Activated T-helper 17 cell treated with anti-CD3 and anti-CD28 coated beads, Interleukin-2, amount 50 U/mL, for 72 hours (primary cell): ENCODE measurements around the gene GDAP1L1. TPM values are rescaled to one million over a fixed set of nuclear protein-coding genes. Genes with fewer than 3 reads are reported as not detected.
"Not testable (repeated sequence)": the region's sequence is repeated elsewhere in the genome, so short reads cannot be mapped to it uniquely, and the experiment has no call there.

ENCODE experiments used
- ATAC-seq: fragments of 150-1000 bp; cut with Tn5 transposase; replicated peaks from 2 replicates; pipeline ENCODE4 v1.10.0; 2021; ENCODE audit warnings: mild to moderate bottlenecking, moderate library complexity
- H3K27ac Mint-ChIP-seq: one replicate; pipeline ENCODE4 v1.8.0; 2022; ENCODE audit warnings: mixed read lengths
- H3K27me3 Mint-ChIP-seq: one replicate; pipeline ENCODE4 v1.8.0; 2022; ENCODE audit warnings: mixed read lengths
- H3K36me3 Mint-ChIP-seq: one replicate; pipeline ENCODE4 v1.8.0; 2022; ENCODE audit warnings: low read depth, mild to moderate bottlenecking, mixed read lengths
- H3K4me1 Mint-ChIP-seq: one replicate; pipeline ENCODE4 v1.8.0; 2022; ENCODE audit warnings: mixed read lengths
- H3K4me3 Mint-ChIP-seq: one replicate; pipeline ENCODE4 v1.8.0; 2022; ENCODE audit warnings: mild to moderate bottlenecking, mixed read lengths
- H3K9me3 Mint-ChIP-seq: one replicate; pipeline ENCODE4 v1.8.0; 2022; ENCODE audit warnings: mixed read lengths
- total RNA-seq, 2 donors: library from RNA; stranded (reverse); gene quantifications; one replicate each; pipeline ENCODE4 v1.2.3, GENCODE V29; 2022

The GDAP1L1 gene
- total RNA-seq, 2 donors from 2014 or later: not detected

DNA sequence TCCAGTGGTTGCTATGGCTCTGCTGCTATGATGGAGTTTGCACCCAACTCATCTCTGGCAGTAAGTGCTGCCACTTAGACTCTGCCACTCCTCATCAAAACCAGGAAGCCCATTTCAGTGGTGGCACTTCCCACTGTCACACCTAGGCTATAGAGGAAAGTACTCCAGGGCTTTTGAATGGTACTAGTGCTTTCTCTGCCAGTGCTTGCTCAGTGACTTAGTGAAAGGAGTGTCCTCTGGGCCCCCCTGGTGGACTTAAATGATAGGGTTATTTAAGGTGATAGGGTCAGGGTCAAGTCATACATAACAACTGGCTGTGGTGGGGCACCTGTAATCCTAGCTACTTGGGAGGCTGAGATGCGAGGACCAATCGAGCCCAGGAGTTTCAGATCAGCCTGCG is 41.1 kb downstream of the GDAP1L1 start:
- Mint-ChIP-seq H3K36me3 (no peaks in the 10 kb centered on the region), H3K27ac (no peak overlapping the region), H3K9me3 (no peaks in the 10 kb centered on the region), H3K4me3 (no peak overlapping the region), H3K4me1 (no peaks in the 10 kb centered on the region), H3K27me3 (no peaks in the 10 kb centered on the region)
- no peak for ATAC-seq

DNA sequence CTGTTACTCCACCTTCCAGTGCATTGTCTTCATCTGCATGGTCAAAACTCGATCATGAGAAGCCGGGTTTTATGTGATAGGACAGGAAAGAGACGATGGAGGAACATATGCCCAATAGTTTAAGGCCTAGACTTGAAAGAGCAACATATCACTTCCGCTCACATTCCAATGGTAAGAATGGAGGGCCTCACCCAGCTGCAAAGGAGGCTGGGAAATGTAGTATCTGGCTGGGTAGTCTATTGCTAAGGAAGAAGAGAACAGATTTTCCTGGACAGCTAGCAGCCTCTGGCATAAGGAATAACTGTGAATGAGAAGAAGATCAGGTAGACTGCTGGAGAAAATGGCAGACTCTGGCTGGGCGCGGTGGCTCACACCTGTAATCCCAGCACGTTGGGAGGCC is 44.6 kb downstream of the GDAP1L1 start:
- Mint-ChIP-seq H3K4me1 (no peaks in the 10 kb centered on the region), H3K36me3 (no peaks in the 10 kb centered on the region), H3K27me3 (no peaks in the 10 kb centered on the region), H3K27ac (no peak overlapping the region), H3K4me3 (no peak overlapping the region), H3K9me3 (no peaks in the 10 kb centered on the region)
- no peak for ATAC-seq

DNA sequence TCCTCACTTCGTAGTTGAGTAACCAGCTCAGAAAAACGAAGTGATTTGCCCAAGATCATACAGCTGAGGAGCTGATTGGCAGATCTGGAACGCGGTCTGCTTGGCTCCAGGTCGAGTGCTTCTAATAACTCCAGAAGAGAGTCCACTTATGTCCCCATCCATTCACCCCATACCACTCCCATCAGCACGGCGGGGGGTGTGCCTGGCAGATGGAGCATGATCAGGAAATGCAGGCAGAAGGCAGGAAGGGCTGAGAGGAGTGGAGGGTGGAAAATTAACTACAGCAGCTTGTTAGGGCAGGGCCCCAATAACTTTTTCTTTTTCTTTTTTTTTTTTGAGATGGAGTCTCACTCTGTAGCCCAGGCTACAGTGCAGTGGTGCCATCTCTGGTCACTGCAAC is 48.9 kb downstream of the GDAP1L1 start:
- Mint-ChIP-seq H3K27me3 (no peaks in the 10 kb centered on the region), H3K36me3 (no peaks in the 10 kb centered on the region), H3K4me3 (no peak overlapping the region), H3K4me1 (no peaks in the 10 kb centered on the region), H3K9me3 (no peaks in the 10 kb centered on the region), H3K27ac (no peak overlapping the region)
- no peak for ATAC-seq

DNA sequence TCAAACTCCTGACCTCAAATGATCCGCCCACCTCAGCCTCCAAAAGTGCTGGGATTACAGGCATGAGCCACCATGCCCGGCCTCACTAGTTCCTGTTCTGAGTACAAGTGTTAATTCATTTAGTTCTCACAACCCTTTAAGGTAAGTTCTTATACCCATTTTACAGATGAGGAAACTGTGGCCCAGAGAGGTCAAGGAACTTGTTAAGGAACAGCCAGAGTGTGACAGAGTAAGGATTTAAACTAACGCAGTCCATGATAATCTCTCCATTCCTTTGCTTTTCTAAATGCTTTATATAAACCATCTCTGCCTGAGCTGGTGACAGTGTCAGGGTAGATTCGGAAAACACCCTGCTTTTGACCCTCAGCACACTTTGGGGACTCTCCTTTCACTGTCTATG is 50.6 kb downstream of the GDAP1L1 start:
- H3K9me3 Mint-ChIP-seq: no peaks in the 10 kb centered on the region
- H3K36me3 Mint-ChIP-seq: no peaks in the 10 kb centered on the region
- no peaks in the 10 kb centered on the region for H3K4me1 Mint-ChIP-seq
- ATAC-seq: no peak
- H3K27me3 Mint-ChIP-seq: no peaks in the 10 kb centered on the region
- no peak overlapping the region for H3K27ac Mint-ChIP-seq
- H3K4me3 Mint-ChIP-seq: no peak overlapping the region

DNA sequence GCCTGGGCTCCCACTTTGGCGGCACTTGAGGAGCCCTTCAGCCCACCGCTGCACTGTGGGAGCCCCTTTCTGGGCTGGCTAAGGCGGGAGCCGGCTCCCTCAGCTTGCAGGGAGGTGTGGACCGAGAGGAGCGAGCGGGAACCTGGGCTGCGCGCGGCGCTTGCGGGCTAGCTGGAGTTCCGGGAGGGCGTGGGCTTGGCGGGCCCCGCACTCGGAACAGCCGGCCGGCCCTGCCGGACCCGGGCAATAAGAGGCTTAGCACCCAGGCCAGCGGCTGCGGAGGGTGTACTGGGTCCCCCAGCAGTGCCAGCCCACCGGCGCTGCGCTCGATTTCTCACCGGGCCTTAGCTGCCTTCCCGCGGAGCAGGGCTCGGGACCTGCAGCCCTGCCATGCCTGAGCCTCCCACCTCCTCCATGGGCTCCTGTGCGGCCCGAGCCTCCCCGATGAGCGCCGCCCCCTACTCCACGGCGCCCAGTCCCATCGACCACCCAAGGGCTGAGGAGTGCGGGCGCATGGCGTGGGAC is 52.0 kb downstream of the GDAP1L1 start:
- H3K36me3 Mint-ChIP-seq, H3K4me3 Mint-ChIP-seq, H3K4me1 Mint-ChIP-seq, H3K27ac Mint-ChIP-seq, ATAC-seq, H3K27me3 Mint-ChIP-seq, H3K9me3 Mint-ChIP-seq: not testable (repeated sequence)

DNA sequence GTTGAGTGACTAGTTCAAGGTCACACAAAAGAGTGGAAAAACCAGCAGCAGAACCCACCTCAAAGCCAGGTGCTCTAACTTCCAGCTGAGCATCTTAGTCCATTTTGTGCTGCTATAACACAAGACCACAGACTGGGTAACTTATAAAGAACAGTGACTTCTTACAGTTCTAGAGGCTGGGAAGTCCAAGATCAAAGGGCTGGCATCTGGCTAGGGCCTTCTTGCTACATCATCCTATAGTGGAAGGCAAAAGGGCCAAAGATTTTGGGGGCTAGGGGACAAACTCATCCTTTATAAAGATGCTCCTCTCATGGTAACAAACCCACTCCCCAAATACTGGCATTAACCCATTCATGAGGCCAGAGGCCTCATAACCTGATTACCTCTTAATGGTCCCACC is 54.2 kb downstream of the GDAP1L1 start:
- Mint-ChIP-seq H3K36me3 (no peaks in the 10 kb centered on the region), H3K4me1 (no peaks in the 10 kb centered on the region), H3K27ac (no peak overlapping the region), H3K27me3 (no peaks in the 10 kb centered on the region), H3K9me3 (no peaks in the 10 kb centered on the region), H3K4me3 (no peak overlapping the region)
- ATAC-seq: no peak

DNA sequence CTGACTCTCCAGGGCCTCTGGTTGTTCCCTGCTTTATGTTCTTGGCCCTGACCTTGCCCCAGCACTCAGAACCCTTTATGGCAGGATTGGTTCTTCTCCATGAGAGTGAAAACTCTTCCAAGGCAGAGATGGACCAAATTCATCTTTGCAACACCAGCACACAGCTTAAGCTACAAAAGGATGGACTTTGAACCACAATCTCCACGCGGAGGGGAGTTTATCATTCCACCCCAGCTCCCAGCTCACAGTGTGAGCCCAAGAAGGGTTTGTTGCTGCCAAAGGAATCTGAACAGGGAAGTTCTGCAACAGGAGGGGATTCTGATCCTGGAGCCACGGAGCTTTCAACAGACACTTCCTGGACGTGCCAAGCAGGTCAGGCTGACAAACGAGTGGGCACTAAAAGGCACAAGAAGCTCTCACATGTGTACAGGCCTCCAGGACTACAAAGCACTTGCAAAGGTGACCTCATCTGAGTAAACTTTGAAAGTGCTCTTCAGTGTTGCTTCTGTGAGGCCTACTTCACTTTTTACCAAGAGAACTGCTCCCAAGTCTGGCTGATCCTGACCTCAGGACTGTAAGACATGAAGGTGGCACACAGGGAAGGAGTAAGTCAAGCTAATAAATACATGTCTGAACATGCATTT is 55.0 kb downstream of the GDAP1L1 start:
- peaks cover 7% of the 10 kb centered on the region for H3K36me3 Mint-ChIP-seq
- no peaks in the 10 kb centered on the region for H3K27me3 Mint-ChIP-seq
- H3K4me1 Mint-ChIP-seq: no peaks in the 10 kb centered on the region
- H3K27ac Mint-ChIP-seq: no peak overlapping the region
- H3K9me3 Mint-ChIP-seq: no peaks in the 10 kb centered on the region
- no peak for ATAC-seq
- H3K4me3 Mint-ChIP-seq: no peak overlapping the region

DNA sequence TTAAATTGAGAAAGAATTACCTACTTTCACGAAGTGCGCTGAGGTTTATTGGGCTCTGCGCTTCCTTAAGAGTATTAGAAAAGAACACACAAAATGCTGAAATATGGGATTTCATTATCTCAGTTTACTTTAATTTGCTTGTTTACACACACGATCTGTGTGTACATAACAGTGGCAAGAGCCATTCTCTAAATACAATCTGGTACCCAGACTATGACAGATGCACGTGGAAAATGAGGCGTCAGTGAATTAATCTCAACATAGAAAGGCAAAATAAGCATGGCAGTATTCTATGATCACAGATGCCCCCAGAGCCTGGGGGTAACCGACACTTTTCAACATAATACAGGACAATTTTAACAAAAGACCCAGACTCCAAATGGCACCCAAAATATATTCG is 55.6 kb downstream of the GDAP1L1 start:
- peaks cover 7% of the 10 kb centered on the region for H3K36me3 Mint-ChIP-seq
- H3K4me1 Mint-ChIP-seq: no peaks in the 10 kb centered on the region
- H3K27ac Mint-ChIP-seq: no peak overlapping the region
- no peaks in the 10 kb centered on the region for H3K27me3 Mint-ChIP-seq
- no peak for ATAC-seq
- no peak overlapping the region for H3K4me3 Mint-ChIP-seq
- H3K9me3 Mint-ChIP-seq: no peaks in the 10 kb centered on the region

DNA sequence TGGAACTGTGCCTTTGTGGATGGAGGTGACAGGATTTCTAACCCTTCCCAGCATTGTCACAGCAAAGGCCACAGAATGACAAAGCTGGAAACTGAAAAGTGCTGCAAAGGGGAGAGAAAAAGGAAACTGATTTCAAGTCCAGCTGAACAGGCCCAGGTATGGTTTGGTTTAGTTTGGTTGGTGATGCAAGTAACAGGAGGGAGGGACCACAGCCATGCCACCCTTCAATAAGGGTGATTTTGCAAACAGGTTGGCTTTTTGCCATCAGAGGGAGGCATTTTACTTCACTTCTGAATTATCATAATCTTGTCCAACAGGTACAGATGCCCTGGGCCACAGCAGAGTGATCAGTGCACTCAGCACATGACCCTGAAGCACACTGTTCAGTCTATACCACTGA is 57.3 kb downstream of the GDAP1L1 start:
- Mint-ChIP-seq H3K9me3 (no peaks in the 10 kb centered on the region), H3K27ac (no peak overlapping the region), H3K36me3 (peaks cover 7% of the 10 kb centered on the region), H3K4me1 (no peaks in the 10 kb centered on the region), H3K27me3 (no peaks in the 10 kb centered on the region), H3K4me3 (no peak overlapping the region)
- ATAC-seq: no peak

DNA sequence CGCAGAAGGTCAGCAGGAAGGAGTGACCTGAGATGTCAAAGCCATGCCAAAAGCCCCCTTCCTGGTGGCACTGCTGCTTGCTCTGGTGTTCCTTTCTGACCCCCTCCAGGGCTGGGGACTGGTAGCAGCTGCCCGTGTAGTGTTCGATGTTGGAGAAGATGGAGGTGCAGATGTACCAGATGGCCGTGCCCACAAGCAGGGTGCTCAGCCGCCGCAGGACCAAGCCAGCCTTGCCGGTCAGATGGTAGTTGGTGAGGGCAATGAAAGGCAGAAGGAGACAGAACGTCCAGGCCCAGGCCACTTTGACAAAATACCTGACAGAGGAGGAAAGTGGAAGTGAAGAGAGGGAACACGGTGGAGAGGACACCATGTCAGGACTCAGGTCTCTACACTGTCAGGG is 59.8 kb downstream of the GDAP1L1 start:
- ATAC-seq: no peak
- H3K27me3 Mint-ChIP-seq: no peaks in the 10 kb centered on the region
- peaks cover 14% of the 10 kb centered on the region for H3K36me3 Mint-ChIP-seq
- H3K4me3 Mint-ChIP-seq: no peak overlapping the region
- H3K4me1 Mint-ChIP-seq: peaks cover 7% of the 10 kb centered on the region
- H3K27ac Mint-ChIP-seq: no peak overlapping the region
- H3K9me3 Mint-ChIP-seq: no peaks in the 10 kb centered on the region

DNA sequence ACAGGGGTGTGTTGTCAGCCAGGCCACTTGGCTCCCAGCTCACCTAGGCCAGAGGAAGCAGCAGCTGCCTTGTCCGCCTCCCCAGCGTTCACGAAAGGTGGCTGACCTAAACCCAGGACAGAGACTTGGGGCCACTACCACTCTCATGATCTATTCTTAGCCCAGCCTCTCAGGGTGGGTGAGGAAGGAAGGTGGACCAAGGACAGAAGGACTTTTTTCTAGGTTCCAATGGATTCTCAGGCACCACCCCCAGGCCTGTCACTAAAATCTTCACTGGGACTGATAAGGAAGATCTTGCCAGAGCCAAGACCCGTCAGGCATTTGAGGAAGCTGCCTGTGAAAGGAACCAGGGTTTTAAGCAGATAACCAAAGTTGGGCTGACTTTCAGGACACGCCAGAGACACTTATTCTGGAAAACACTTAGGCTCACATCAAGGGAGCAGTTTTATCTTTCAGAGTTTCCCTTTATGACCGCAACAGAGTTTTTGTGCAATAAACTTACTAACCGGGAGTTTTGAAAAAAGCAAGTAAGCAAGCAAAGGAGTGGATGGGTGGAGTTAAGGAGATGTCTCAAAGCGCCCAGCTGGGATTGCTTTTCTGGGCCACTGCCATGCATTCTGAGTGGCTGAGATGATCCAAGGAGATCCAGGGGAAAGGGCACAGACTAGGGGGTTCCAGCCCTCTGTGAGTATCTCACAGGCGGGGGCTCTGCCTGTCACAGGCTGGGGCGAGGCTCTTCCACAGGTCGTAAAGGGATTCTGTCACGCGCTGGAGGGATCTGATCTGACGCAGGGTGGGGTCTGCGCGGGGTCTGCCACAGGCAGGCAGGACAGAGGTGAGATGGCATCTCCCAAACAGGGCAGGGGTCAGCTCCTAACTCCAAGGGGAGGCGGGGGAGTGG is 62.9 kb downstream of the GDAP1L1 start:
- peak overlapping the region; percentile 82 for H3K4me3 Mint-ChIP-seq
- no peaks in the 10 kb centered on the region for H3K27me3 Mint-ChIP-seq
- peaks cover 14% of the 10 kb centered on the region for H3K36me3 Mint-ChIP-seq
- no peak for ATAC-seq
- H3K27ac Mint-ChIP-seq: peak overlapping the region; percentile 93
- peaks cover 7% of the 10 kb centered on the region for H3K4me1 Mint-ChIP-seq
- H3K9me3 Mint-ChIP-seq: no peaks in the 10 kb centered on the region

DNA sequence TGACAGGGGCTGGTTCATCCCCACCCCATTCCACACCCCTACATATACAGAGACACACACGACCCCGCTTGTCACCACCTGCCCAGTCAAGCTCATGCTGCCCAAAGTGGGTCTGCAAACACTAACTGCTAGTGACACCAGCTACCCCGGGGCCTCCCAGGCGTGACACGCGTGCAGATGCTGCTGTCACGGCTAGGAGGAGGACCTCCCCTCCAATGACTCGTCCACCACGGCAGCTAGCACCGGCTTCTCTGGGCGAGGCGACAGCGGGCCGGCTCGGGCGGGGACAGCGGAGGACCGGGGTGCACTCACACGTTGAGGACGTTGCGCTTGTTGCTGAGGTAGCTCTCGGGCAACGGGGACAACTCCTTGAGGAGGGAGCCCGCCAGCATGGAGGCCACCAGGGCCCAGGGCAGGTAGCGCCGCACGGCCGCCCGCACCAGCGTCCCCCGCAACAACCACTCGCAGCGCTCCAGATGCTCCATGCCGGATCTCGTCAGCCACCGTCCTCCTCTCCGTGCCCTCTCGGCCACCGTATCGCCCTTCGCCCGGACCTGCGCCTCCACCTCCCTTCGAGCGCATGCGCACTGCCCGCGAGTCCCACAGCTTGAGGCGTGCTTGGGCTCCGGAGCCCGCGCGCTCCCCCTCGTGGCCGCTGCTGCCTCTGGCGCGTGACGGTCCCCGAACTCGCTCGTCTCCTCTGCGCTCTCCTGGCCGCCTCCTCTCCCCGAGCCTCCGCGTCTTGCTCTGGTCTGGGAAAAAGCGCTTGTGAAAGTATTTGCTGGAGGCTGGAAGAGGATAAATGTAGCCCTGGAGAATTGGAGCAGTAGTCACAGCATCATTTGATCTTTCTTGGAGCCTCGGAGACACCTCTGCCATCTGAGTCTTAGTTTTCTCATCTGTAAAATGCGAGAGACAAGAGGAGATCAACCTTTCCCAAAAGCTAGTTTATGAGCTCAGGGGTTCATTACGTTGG is 63.8 kb downstream of the GDAP1L1 start, which contains the start of gene FITM2:
Gene FITM2, minus strand, starts transcription at position 539 of the 976 bp plus-strand sequence. Its CDS starts 54 bp downstream, at position 485.
- Mint-ChIP-seq H3K4me3 (peak within 1 kb of the TSS; percentile 82), H3K4me1 (peaks cover 7% of the 10 kb centered on the region), H3K36me3 (peaks cover 14% of the 10 kb centered on the region), H3K27ac (peak within 1 kb of the TSS; percentile 93), H3K9me3 (no peaks in the 10 kb centered on the region), H3K27me3 (no peaks in the 10 kb centered on the region)
- ATAC-seq: peak; percentile 96

DNA sequence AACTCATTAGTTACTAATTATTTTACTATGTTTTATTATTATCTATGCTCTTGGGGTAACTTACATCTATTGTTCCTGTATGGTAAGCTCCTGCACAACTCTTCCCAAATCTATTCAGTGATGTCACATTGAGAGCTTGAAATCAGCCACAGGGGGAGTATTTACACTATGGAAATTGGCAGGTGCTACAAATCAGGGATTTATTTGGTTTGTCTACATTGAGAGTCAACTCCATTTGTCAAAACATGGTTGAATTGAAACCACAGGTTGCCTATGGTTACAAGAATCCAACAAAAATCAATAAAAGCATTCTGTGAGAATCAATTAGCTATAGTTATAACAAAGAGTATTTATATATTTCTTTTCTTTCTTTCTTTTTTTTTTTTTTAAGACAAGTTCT is 67.8 kb downstream of the GDAP1L1 start:
- Mint-ChIP-seq H3K4me1 (peaks cover 4% of the 10 kb centered on the region), H3K27ac (no peak overlapping the region), H3K27me3 (peaks cover 3% of the 10 kb centered on the region), H3K36me3 (peaks cover 7% of the 10 kb centered on the region), H3K4me3 (no peak overlapping the region), H3K9me3 (no peaks in the 10 kb centered on the region)
- ATAC-seq: no peak

DNA sequence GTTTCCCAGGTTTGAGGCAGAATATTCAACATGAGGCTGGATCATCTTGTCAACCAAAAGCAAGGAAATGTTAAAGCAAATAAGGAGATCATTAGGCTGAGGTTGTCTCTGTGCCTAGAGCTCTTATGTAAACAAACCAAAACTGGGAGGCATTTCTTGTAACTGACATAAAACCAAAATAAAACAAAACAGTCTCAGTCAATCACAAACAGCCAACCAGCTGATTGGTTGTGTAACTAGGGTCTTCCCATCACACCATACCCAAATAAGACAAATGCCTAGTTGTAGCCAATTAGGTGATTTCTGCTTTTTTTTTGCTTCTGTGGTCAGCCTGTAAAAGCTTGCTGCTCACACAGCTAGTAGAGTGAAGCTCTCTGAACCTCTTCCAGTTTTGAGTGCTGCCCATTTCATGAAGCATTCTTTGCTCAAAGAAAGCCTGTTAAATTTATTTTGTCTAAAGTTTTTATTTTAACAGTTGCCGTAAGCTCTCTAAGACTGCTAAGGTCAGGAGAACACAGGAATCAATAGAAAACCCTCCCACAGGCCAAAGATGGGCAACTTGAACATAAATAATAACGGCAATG is 72.8 kb downstream of the GDAP1L1 start:
- H3K4me3 Mint-ChIP-seq: no peak overlapping the region
- H3K36me3 Mint-ChIP-seq: no peaks in the 10 kb centered on the region
- ATAC-seq: no peak
- H3K9me3 Mint-ChIP-seq: no peaks in the 10 kb centered on the region
- no peaks in the 10 kb centered on the region for H3K4me1 Mint-ChIP-seq
- no peak overlapping the region for H3K27ac Mint-ChIP-seq
- H3K27me3 Mint-ChIP-seq: peaks cover 6% of the 10 kb centered on the region
